ENCODE measurements around the gene OR1B1. TPM values are rescaled to one million over a fixed set of nuclear protein-coding genes. Genes with fewer than 3 reads are reported as not detected.

OR1B1 gene
- polyA plus RNA-seq, 1 donor (not counting 4 experiments of a cell fraction or from before 2014, with no cell fraction given): not detected

GRCh38 chr9:122684851-122685250 is 27.4 kb upstream of the OR1B1 start:
- no peaks in the 10 kb centered on the region for H3K27me3 ChIP-seq (ENCODE audit: control insufficient read depth, extremely low read depth, insufficient read depth, low read length)
- no peaks in the 10 kb centered on the region for H3K36me3 ChIP-seq (ENCODE audit: control insufficient read depth in 2 of 2, extremely low read depth in 1 of 2, insufficient read depth in 2 of 2, low read length in 2 of 2)
- no peak overlapping the region for H3K27ac ChIP-seq (ENCODE audit: control insufficient read depth, insufficient read depth, low read length)
- H3K9ac ChIP-seq (ENCODE audit: control insufficient read depth, extremely low read depth, insufficient read depth, low read length): no peak overlapping the region
- H3K9me1 ChIP-seq (ENCODE audit: control insufficient read depth, extremely low read depth, insufficient read depth, low read length): no peaks in the 10 kb centered on the region
- H3K4me1 ChIP-seq (ENCODE audit: control insufficient read depth, extremely low read depth, insufficient read depth, low read length): no peaks in the 10 kb centered on the region
- H3K79me2 ChIP-seq (ENCODE audit: control insufficient read depth, insufficient read depth, low read length): no peaks in the 10 kb centered on the region
- dilution Hi-C loops (cut with MboI; ENCODE audit: extremely low pct_ligation_motif_present, low sequenced_read_pairs): no loop called here
- no peaks in the 10 kb centered on the region for H4K20me1 ChIP-seq (ENCODE audit: control insufficient read depth, extremely low read depth, insufficient read depth, low read length)
- TF ChIP-seq CTCF (optimal IDR thresholded peaks at IDR 0.05 in 1 of 3, IDR thresholded peaks at IDR 0.05 in 1 of 3, conservative IDR thresholded peaks at IDR 0.05 in 1 of 3; ENCODE audit: extremely low read depth in 1 of 3, insufficient read depth in 2 of 3, low read length in 3 of 3) (no peak), EZH2 (IDR thresholded peaks at IDR 0.05; ENCODE audit: low read length) (no peak)
- H2AFZ ChIP-seq (ENCODE audit: control insufficient read depth, low read length): no peak overlapping the region
- FAIRE-seq (no peak), DNase-seq (ENCODE audit: low read depth, low spot score) (no peak)
- H3K9me3 ChIP-seq (ENCODE audit: control insufficient read depth, low read depth, low read length): no peaks in the 10 kb centered on the region
- H3K4me2 ChIP-seq (ENCODE audit: control insufficient read depth, extremely low read depth, insufficient read depth, low read depth, low read length): no peak overlapping the region
- H3K4me3 ChIP-seq (ENCODE audit: control insufficient read depth in 2 of 3, extremely low read depth in 1 of 3, insufficient read depth in 2 of 3, low read depth in 1 of 3, low read length in 3 of 3): no peak overlapping the region

GRCh38 chr9:122672481-122672880 is 15.1 kb upstream of the OR1B1 start:
- FAIRE-seq: no peak
- no peaks in the 10 kb centered on the region for H4K20me1 ChIP-seq (ENCODE audit: control insufficient read depth, extremely low read depth, insufficient read depth, low read length)
- no peaks in the 10 kb centered on the region for H3K4me1 ChIP-seq (ENCODE audit: control insufficient read depth, extremely low read depth, insufficient read depth, low read length)
- H3K79me2 ChIP-seq (ENCODE audit: control insufficient read depth, insufficient read depth, low read length): no peaks in the 10 kb centered on the region
- dilution Hi-C loops (cut with MboI; ENCODE audit: extremely low pct_ligation_motif_present, low sequenced_read_pairs): no loop called here
- H3K9me1 ChIP-seq (ENCODE audit: control insufficient read depth, extremely low read depth, insufficient read depth, low read length): no peaks in the 10 kb centered on the region
- H3K4me2 ChIP-seq (ENCODE audit: control insufficient read depth, extremely low read depth, insufficient read depth, low read depth, low read length): no peak overlapping the region
- no peak for DNase-seq (ENCODE audit: low read depth, low spot score)
- H3K4me3 ChIP-seq (ENCODE audit: control insufficient read depth in 2 of 3, extremely low read depth in 1 of 3, insufficient read depth in 2 of 3, low read depth in 1 of 3, low read length in 3 of 3): no peak overlapping the region
- H3K36me3 ChIP-seq (ENCODE audit: control insufficient read depth in 2 of 2, extremely low read depth in 1 of 2, insufficient read depth in 2 of 2, low read length in 2 of 2): no peaks in the 10 kb centered on the region
- H3K9ac ChIP-seq (ENCODE audit: control insufficient read depth, extremely low read depth, insufficient read depth, low read length): no peak overlapping the region
- no peak for TF ChIP-seq EZH2 (IDR thresholded peaks at IDR 0.05; ENCODE audit: low read length)
- TF ChIP-seq CTCF (optimal IDR thresholded peaks at IDR 0.05 in 1 of 3, IDR thresholded peaks at IDR 0.05 in 1 of 3, conservative IDR thresholded peaks at IDR 0.05 in 1 of 3; ENCODE audit: extremely low read depth in 1 of 3, insufficient read depth in 2 of 3, low read length in 3 of 3): no peak
- no peaks in the 10 kb centered on the region for H3K9me3 ChIP-seq (ENCODE audit: control insufficient read depth, low read depth, low read length)
- no peak overlapping the region for H2AFZ ChIP-seq (ENCODE audit: control insufficient read depth, low read length)
- no peak overlapping the region for H3K27ac ChIP-seq (ENCODE audit: control insufficient read depth, insufficient read depth, low read length)
- no peaks in the 10 kb centered on the region for H3K27me3 ChIP-seq (ENCODE audit: control insufficient read depth, extremely low read depth, insufficient read depth, low read length)

Measured in keratinocyte (primary cell).